Embryonic facial prominence (tissue), 1 donor: Measurements from ENCODE around the gene CD4.
"Not testable (repeated sequence)": the region's sequence is repeated elsewhere in the genome, so short reads cannot be mapped to it uniquely, and the experiment has no call there.

ENCODE experiments used
- DNase-seq: peaks from one replicate; pipeline ENCODE4 v3.0.0-alpha.2; 2016; ENCODE audit errors: extremely low spot score

CD4 gene

DNA sequence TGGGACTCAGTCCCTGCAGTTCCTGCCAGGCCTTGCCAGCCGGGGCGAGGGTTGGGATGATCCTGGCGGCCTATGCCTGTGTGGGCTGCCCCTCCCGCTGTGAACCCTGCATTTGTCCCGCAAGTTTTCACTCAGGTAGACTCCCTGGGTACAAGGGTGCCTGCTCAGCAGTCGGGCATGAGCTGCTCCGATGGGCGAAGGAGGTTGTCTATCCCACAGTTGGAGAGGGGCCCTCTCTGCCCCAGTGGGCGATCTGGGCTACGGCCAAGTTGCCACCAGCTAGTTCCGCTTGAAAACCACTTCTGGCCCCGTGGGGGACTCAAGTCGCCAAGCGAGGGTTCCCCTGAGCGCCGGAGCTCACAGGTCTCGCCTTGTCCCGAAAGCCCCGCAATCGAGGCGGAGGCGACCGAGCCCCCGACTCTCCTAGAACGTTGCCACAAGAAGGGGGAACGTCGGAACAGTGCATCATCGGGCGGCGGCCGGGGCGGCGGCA is 77.6 kb downstream of the CD4 start:
- no peak for DNase-seq

GRCh38 chr12:6867413-6868210 is 78.3 kb downstream of the CD4 start, which contains the start of gene TPI1:
Gene TPI1, plus strand, starts transcription at chr12:6867531. Its CDS starts 36 bp downstream, at chr12:6867567.
- peak; percentile 64 for DNase-seq

DNA sequence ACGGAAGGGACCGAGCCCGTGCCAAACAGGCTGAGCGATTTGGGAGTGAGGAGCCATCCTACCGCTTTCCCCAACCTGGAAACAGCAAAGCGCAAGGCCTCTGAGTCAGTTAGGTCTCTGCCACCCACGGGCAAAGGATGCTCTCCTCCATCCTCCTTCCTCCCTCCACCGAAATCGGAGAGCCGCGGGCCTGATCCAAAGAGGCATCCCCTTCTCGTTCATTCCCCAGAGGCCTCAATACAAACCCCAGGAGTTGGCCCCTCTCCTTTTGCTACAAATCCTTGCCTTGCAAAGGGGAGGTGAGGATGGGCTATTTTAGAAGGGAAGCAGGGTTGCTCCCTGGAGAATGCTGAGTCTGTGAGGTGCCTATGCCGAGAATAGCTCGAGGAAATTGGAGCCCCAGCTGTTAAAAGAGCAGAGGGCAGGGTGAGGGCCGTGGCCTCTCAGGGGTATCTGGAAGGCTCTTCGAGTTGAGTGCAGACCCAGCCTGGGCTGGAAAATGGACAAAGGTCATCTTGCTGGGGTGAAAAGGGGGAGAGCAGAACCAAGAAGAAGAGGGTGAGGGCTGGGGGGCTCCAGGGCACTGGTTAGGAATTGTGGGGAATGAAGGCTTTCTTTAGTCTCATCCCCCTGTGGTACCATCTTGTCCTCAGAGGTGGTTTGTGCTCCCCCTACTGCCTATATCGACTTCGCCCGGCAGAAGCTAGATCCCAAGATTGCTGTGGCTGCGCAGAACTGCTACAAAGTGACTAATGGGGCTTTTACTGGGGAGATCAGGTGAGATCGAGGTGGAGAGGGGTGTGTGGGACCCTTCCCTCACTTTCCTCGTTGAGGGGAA is 79.1 kb downstream of the CD4 start:
- no peak for DNase-seq

DNA sequence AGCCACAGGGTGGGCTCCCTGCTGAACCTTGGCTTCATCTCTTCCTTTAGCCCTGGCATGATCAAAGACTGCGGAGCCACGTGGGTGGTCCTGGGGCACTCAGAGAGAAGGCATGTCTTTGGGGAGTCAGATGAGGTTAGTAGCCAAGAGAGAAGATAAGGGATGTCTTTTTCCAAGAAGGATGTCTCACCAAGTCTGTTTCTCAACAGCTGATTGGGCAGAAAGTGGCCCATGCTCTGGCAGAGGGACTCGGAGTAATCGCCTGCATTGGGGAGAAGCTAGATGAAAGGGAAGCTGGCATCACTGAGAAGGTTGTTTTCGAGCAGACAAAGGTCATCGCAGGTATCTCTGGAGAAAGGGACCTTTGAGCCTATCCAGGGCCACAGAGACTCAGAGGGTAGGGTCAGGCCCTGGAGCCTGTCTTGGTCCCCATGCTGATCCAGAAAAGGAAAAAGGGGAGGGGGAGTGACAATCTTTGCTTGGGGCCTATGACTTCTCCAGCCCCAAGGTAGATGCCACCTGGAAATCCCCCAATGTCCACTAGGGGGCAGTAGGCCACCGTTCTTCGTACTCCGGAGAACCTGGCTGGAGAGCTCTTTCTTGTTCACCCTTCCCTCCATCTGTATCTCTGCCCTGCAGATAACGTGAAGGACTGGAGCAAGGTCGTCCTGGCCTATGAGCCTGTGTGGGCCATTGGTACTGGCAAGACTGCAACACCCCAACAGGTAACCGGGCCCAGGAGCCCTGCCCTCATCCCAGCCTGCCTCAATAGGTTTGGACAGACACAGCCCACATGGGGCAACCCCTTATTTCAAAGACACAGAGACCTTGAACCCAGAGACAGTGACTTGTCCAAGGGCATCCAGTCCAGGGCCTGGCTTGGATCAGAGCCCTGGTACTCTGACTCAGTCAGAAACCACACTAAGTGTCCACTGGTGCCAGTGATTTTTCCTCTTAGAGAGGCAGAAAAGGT is 80.0 kb downstream of the CD4 start:
- peak; percentile 61 for DNase-seq

DNA sequence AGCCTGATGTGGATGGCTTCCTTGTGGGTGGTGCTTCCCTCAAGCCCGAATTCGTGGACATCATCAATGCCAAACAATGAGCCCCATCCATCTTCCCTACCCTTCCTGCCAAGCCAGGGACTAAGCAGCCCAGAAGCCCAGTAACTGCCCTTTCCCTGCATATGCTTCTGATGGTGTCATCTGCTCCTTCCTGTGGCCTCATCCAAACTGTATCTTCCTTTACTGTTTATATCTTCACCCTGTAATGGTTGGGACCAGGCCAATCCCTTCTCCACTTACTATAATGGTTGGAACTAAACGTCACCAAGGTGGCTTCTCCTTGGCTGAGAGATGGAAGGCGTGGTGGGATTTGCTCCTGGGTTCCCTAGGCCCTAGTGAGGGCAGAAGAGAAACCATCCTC is 81.0 kb downstream of the CD4 start:
- not testable (repeated sequence) for DNase-seq
